ENCODE results near the gene PHLDB2. TPM values are rescaled to one million over a fixed set of nuclear protein-coding genes. Genes with fewer than 3 reads are reported as not detected.

The PHLDB2 gene
- total RNA-seq, 2 experiments from 2014 or later, result 5.8 to 6.0 TPM

GRCh38 chr3:111819927-111820326, 39.1 kb upstream of the PHLDB2 start:
- intact Hi-C loops (cut with DNase I, micrococcal nuclease), result no loop called here
- DNase-seq (no peak), ATAC-seq (ENCODE audit: poor library complexity) (no peak)
- Histone ChIP-seq H3K4me3 (ENCODE audit: low read length) (no peak overlapping the region), H3K9me3 (ENCODE audit: control insufficient read depth in 1 of 2, insufficient read depth in 1 of 2, low read length in 2 of 2) (peaks cover 6 to 11% of the 10 kb centered on the region in 2 experiments), H3K27me3 (ENCODE audit: control insufficient read depth in 1 of 2, insufficient read depth in 2 of 2, low read length in 2 of 2) (no peaks in the 10 kb centered on the region), H3K4me1 (ENCODE audit: insufficient read depth, low read length) (no peaks in the 10 kb centered on the region), H3K36me3 (ENCODE audit: insufficient read depth, low read length) (no peaks in the 10 kb centered on the region), H3K27ac (ENCODE audit: low read depth in 1 of 2, low read length in 2 of 2) (no peak overlapping the region)
- ChIA-PET CTCF (no interaction called here), POLR2A (no interaction called here)
- H3K27ac Mint-ChIP-seq, result no peak overlapping the region
- no peaks in the 10 kb centered on the region for H3K4me1 Mint-ChIP-seq (ENCODE audit: low read depth)
- TF ChIP-seq, protein P1, sequence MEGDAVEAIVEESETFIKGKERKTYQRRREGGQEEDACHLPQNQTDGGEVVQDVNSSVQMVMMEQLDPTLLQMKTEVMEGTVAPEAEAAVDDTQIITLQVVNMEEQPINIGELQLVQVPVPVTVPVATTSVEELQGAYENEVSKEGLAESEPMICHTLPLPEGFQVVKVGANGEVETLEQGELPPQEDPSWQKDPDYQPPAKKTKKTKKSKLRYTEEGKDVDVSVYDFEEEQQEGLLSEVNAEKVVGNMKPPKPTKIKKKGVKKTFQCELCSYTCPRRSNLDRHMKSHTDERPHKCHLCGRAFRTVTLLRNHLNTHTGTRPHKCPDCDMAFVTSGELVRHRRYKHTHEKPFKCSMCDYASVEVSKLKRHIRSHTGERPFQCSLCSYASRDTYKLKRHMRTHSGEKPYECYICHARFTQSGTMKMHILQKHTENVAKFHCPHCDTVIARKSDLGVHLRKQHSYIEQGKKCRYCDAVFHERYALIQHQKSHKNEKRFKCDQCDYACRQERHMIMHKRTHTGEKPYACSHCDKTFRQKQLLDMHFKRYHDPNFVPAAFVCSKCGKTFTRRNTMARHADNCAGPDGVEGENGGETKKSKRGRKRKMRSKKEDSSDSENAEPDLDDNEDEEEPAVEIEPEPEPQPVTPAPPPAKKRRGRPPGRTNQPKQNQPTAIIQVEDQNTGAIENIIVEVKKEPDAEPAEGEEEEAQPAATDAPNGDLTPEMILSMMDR (IDR thresholded peaks at IDR 0.05), result no peak
- H3K27me3 Mint-ChIP-seq, result no peaks in the 10 kb centered on the region
- H3K4me3 Mint-ChIP-seq, result no peak overlapping the region
- no peaks in the 10 kb centered on the region for H3K36me3 Mint-ChIP-seq (ENCODE audit: low read depth)
- H3K9me3 Mint-ChIP-seq, result peaks cover 8% of the 10 kb centered on the region

DNA sequence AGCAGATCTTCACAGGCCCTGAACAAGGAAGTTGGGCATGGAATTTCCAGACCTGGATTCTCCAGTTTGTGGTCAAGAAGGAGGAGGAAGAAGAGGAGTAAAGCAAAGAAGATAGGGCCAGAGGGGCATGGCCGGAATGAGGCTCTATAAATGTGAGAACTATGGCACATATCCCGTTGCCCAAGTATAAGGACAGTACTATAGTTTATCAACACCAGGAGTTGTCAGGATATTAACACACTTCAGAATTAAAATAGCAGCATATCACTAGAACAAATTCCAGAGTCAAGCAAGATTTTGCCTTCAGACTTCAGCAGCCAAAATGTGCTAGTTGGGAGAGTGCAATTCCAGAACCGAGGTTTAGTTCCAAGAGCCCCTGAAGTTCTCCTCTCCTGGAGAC, 38.4 kb upstream of the PHLDB2 start:
- Histone ChIP-seq H3K9me3 (ENCODE audit: control insufficient read depth in 1 of 2, insufficient read depth in 1 of 2, low read length in 2 of 2) (peaks cover 6 to 9% of the 10 kb centered on the region in 2 experiments), H3K27me3 (ENCODE audit: control insufficient read depth in 1 of 2, insufficient read depth in 2 of 2, low read length in 2 of 2) (no peaks in the 10 kb centered on the region), H3K27ac (ENCODE audit: low read depth in 1 of 2, low read length in 2 of 2) (no peak overlapping the region), H3K36me3 (ENCODE audit: insufficient read depth, low read length) (no peaks in the 10 kb centered on the region), H3K4me1 (ENCODE audit: insufficient read depth, low read length) (no peaks in the 10 kb centered on the region), H3K4me3 (ENCODE audit: low read length) (no peak overlapping the region)
- POLR2A ChIA-PET, result no interaction called here
- Mint-ChIP-seq H3K4me1 (ENCODE audit: low read depth) (no peaks in the 10 kb centered on the region), H3K4me3 (no peak overlapping the region), H3K36me3 (ENCODE audit: low read depth) (no peaks in the 10 kb centered on the region), H3K9me3 (peaks cover 2% of the 10 kb centered on the region), H3K27me3 (no peaks in the 10 kb centered on the region), H3K27ac (no peak overlapping the region)
- CTCF ChIA-PET, result no interaction called here
- intact Hi-C loops (cut with DNase I, micrococcal nuclease), result no loop called here
- DNase-seq (no peak), ATAC-seq (ENCODE audit: poor library complexity) (no peak)
- TF ChIP-seq, protein P1 (IDR thresholded peaks at IDR 0.05), result no peak

GRCh38 chr3:111821891-111822290, 37.2 kb upstream of the PHLDB2 start:
- Mint-ChIP-seq H3K36me3 (ENCODE audit: low read depth) (no peaks in the 10 kb centered on the region), H3K27me3 (no peaks in the 10 kb centered on the region), H3K27ac (no peak overlapping the region), H3K4me3 (no peak overlapping the region), H3K4me1 (ENCODE audit: low read depth) (no peaks in the 10 kb centered on the region), H3K9me3 (peaks cover under 1% of the 10 kb centered on the region)
- Histone ChIP-seq H3K4me1 (ENCODE audit: insufficient read depth, low read length) (no peaks in the 10 kb centered on the region), H3K9me3 (ENCODE audit: control insufficient read depth in 1 of 2, insufficient read depth in 1 of 2, low read length in 2 of 2) (peaks cover 0 to 8% of the 10 kb centered on the region in 2 experiments), H3K4me3 (ENCODE audit: low read length) (no peak overlapping the region), H3K27ac (ENCODE audit: low read depth in 1 of 2, low read length in 2 of 2) (no peak overlapping the region), H3K36me3 (ENCODE audit: insufficient read depth, low read length) (no peaks in the 10 kb centered on the region), H3K27me3 (ENCODE audit: control insufficient read depth in 1 of 2, insufficient read depth in 2 of 2, low read length in 2 of 2) (no peaks in the 10 kb centered on the region)
- TF ChIP-seq, protein P1 (IDR thresholded peaks at IDR 0.05), result no peak
- intact Hi-C loops (cut with DNase I, micrococcal nuclease), result no loop called here
- ChIA-PET CTCF (no interaction called here), POLR2A (no interaction called here)
- ATAC-seq (ENCODE audit: poor library complexity) (no peak), DNase-seq (no peak)
